SH-SY5Y (cell line): ENCODE measurements around the gene PVALEF.

Experiments used
- GATA2 ChIP-seq: IDR thresholded peaks from 2 replicates; pipeline ENCODE4 v1.6.1; 2011; ENCODE audit warnings: mild to moderate bottlenecking, low read depth, low read length
- GATA3 ChIP-seq: IDR thresholded peaks from 2 replicates; pipeline ENCODE4 v1.6.1; 2011; ENCODE audit warnings: low read depth, mild to moderate bottlenecking, low read length, moderate library complexity

- no peak for TF ChIP-seq GATA2
- TF ChIP-seq GATA3: no peak
Observed at GRCh38 chr17:81130385-81131361, 34.6 kb upstream of the PVALEF start.
